B cell (primary cell): ENCODE data around the gene TP53BP1.

Experiments
- EZH2 ChIP-seq: IDR thresholded peaks from 2 replicates; pipeline ENCODE4 v1.6.1; 2012; ENCODE audit warnings: borderline replicate concordance, low read depth, mild to moderate bottlenecking, moderate library complexity, low read length; ENCODE audit not compliant: insufficient read depth, poor library complexity, severe bottlenecking
- TF ChIP-seq, protein P1 (sequence below): fragments of 200-600 bp; IDR thresholded peaks from one replicate; pipeline ENCODE4 v1.8.0; 2022; ENCODE audit warnings: antibody characterized with exemption, mild to moderate bottlenecking

DNA sequence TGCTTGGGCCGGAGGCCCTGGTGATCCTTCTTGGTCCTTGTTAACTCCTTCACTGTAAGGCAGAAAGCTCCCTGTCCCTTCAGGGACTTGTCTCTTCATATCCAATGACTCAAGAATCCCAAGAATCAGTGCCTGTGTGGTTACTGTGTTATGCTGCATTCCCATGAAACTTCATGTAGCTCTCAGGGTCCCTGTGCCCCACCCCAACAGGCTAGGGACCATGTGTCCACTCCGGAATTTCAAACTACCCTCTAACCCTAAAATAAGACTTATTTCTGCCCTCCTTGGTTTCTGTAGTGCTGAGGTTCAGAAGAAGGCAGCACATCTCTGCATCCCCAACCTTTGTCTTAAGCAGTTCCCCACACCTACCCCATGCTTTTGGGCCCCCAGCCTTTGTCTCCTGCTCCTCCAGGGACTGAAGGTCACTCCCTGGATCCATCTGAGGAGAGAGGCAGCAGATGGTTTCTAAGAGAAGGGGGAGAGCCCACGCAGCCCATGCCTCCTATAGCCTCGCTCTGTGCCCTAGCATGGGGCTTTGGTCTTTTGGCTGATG, 23.9 kb upstream of the TP53BP1 start:
- TF ChIP-seq, protein P1, sequence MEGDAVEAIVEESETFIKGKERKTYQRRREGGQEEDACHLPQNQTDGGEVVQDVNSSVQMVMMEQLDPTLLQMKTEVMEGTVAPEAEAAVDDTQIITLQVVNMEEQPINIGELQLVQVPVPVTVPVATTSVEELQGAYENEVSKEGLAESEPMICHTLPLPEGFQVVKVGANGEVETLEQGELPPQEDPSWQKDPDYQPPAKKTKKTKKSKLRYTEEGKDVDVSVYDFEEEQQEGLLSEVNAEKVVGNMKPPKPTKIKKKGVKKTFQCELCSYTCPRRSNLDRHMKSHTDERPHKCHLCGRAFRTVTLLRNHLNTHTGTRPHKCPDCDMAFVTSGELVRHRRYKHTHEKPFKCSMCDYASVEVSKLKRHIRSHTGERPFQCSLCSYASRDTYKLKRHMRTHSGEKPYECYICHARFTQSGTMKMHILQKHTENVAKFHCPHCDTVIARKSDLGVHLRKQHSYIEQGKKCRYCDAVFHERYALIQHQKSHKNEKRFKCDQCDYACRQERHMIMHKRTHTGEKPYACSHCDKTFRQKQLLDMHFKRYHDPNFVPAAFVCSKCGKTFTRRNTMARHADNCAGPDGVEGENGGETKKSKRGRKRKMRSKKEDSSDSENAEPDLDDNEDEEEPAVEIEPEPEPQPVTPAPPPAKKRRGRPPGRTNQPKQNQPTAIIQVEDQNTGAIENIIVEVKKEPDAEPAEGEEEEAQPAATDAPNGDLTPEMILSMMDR, result no peak
- TF ChIP-seq EZH2, result no peak
